ENCODE measurements around the gene TMEM250.

TMEM250 gene

GRCh38 chr9:136118320-136119060, at the start of gene TMEM250:
Gene TMEM250 (minus strand): TSS chr9:136118875. CDS start chr9:136116900, 1,975 bp downstream.
- TF ChIP-seq CTCF (conservative IDR thresholded peaks at IDR 0.05) (no peak; the same call in 1 of the 2 replicates), ZFX (IDR thresholded peaks at IDR 0.05) (peak; percentile 96)
- peak within 1 kb of the TSS; percentile 98 for H3K27ac ChIP-seq

GRCh38 chr9:136163248-136163850, 44.7 kb upstream of the TMEM250 start:
- no peak overlapping the region for H3K27ac ChIP-seq
- TF ChIP-seq ZFX (IDR thresholded peaks at IDR 0.05) (no peak), CTCF (conservative IDR thresholded peaks at IDR 0.05) (no peak)

GRCh38 chr9:136160995-136161610, 42.4 kb upstream of the TMEM250 start:
- TF ChIP-seq CTCF (conservative IDR thresholded peaks at IDR 0.05): no peak
- TF ChIP-seq ZFX (IDR thresholded peaks at IDR 0.05): no peak
- H3K27ac ChIP-seq: no peak overlapping the region

GRCh38 chr9:136160381-136160841, 41.7 kb upstream of the TMEM250 start:
- TF ChIP-seq CTCF (conservative IDR thresholded peaks at IDR 0.05) (no peak), ZFX (IDR thresholded peaks at IDR 0.05) (no peak)
- no peak overlapping the region for H3K27ac ChIP-seq

- no peak for TF ChIP-seq ZFX (IDR thresholded peaks at IDR 0.05)
- TF ChIP-seq CTCF (conservative IDR thresholded peaks at IDR 0.05): no peak
- no peak overlapping the region for H3K27ac ChIP-seq
These were observed 41.2 kb upstream of the TMEM250 start for GRCh38 chr9:136159851-136160250.

GRCh38 chr9:136157477-136158265, 39.0 kb upstream of the TMEM250 start:
- TF ChIP-seq ZFX (IDR thresholded peaks at IDR 0.05) (no peak), CTCF (conservative IDR thresholded peaks at IDR 0.05) (no peak)

More at GRCh38 chr9:136157477-136158265, 39.0 kb upstream of the TMEM250 start:
- no peak overlapping the region for H3K27ac ChIP-seq
